ENCODE results near the gene KIAA1217.

- no peak for TF ChIP-seq CTCF (IDR thresholded peaks at IDR 0.05)
- TF ChIP-seq POLR2A (IDR thresholded peaks at IDR 0.05), result no peak
These were observed 5.8 kb downstream of the KIAA1217 start for GRCh38 chr10:24214762-24215161.

All from thyroid gland (tissue), 4 donors.